ENCODE data around the gene SSBP2.
"Not testable (repeated sequence)": the region's sequence is repeated elsewhere in the genome, so short reads cannot be mapped to it uniquely, and the experiment has no call there.

Gene SSBP2

DNA sequence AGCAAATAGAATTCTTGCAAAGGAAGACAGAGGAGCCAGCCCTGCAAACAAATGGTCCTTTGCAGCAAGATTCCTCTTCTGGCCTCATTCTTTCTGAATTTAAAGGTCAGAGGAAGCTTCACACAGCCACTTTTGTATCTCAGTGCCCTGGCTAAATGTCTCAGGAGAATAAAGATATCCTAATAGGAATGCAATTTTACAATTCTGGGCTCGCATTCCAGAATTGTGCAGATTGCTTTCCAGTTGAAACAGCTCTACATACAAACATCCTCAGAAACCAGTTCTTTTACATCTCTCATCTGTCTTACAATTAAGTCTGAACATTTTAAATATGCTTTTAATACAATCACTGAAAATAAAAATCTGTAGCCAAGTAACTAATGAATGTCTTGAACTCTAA, 342.4 kb downstream of the SSBP2 start:
- DNase-seq (ENCODE audit: low spot score), result no peak
- TF ChIP-seq, protein P1, sequence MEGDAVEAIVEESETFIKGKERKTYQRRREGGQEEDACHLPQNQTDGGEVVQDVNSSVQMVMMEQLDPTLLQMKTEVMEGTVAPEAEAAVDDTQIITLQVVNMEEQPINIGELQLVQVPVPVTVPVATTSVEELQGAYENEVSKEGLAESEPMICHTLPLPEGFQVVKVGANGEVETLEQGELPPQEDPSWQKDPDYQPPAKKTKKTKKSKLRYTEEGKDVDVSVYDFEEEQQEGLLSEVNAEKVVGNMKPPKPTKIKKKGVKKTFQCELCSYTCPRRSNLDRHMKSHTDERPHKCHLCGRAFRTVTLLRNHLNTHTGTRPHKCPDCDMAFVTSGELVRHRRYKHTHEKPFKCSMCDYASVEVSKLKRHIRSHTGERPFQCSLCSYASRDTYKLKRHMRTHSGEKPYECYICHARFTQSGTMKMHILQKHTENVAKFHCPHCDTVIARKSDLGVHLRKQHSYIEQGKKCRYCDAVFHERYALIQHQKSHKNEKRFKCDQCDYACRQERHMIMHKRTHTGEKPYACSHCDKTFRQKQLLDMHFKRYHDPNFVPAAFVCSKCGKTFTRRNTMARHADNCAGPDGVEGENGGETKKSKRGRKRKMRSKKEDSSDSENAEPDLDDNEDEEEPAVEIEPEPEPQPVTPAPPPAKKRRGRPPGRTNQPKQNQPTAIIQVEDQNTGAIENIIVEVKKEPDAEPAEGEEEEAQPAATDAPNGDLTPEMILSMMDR (IDR thresholded peaks at IDR 0.05; ENCODE audit: extremely low read depth, insufficient read depth, missing control alignments), result no peak
- in situ Hi-C loops (cut with MboI; ENCODE audit: low pct_unique_long_range_greater_than_20kb, low sequenced_read_pairs, unreplicated experiment), result no loop called here

DNA sequence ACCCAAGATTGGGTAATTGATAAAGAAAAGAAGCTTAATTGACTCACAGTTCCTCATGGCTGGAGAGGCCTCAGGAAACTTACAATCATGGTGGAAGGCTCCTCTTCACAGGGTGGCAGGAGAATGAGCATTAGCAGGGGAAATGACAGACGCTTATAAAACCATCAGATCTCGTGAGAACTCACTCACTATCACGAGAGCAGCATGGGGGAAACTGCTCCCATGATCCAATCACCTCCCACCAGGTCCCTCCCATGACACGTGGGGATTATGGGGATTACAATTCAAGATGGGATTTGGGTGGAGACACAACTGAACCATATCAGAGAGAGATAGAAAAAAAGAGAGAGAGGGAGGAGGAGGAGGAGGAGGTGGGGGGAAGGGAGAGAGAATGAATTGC, 343.1 kb downstream of the SSBP2 start:
- DNase-seq (ENCODE audit: low spot score); in situ Hi-C loops (cut with MboI; ENCODE audit: low pct_unique_long_range_greater_than_20kb, low sequenced_read_pairs, unreplicated experiment): not testable (repeated sequence)

DNA sequence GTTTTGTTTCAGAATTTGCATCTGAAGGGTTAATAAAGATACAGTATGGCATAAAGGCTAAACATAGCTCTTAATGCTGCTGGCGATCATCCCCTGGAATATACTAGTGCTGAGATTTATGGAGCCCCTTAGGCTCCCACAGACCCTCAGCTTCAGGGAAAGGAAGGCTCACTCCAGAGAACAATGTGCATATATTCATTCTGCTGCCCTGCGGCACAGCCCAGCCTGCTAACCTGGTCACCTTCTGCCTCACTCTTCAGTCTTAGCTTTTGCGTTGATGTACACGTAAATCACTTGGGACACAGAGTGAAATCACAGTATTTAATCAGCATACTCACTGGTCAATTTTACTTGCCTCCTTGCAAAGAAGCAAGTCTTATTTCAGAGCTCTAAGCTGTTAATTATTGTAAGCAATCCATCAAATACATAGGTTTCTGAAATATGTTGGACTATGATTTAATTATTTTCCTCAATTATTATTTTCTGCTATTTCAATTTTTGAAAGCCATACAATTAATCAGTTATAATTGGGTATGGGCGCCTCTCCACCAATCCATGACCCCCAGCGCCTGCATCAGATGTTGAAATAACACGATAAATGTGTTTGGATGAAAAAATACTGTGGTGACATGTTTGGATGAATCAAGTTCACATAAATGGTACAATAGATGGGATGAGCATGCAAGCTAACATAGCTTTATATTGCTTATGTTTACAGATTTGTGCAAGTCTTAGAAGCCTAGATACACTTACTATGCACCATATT, 345.6 kb downstream of the SSBP2 start:
- DNase-seq (ENCODE audit: low spot score), result no peak
- in situ Hi-C loops (cut with MboI; ENCODE audit: low pct_unique_long_range_greater_than_20kb, low sequenced_read_pairs, unreplicated experiment), result no loop called here
- TF ChIP-seq, protein P1 (IDR thresholded peaks at IDR 0.05; ENCODE audit: extremely low read depth, insufficient read depth, missing control alignments), result no peak

DNA sequence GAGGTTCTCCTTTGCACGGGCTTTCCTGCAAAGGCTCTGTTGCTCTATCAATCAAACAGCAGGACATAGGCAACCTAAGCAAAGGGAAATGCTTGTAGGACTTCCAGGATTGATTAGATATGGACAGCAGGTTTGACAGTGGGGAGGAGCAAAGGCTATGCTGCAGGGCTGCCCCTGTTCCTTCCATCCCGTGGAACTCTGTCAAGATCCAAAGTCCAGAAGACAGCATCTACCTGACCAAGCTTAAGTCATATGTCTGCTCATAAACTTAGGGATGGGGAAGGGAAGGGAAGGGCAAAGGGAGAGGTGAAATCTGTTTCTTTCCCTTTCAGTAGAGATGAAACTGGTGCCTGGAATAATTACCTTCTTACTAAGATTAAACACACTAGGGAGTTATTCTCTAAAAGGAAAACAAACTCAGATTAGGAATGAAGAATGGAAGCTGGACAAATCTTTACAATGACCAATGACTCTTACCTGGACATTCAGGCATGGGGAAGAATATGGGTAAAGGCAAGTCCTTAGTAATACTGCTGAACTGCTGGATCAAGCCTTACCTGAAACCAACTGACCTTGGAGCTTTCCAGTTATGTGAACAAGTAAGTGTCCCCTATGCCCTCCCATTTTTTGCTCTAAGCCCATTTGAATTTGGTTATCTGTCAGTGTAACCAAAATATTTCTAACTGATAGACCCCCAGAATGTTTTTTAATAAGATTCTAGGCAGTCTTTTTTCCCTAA, 348.5 kb downstream of the SSBP2 start:
- in situ Hi-C loops (cut with MboI; ENCODE audit: low pct_unique_long_range_greater_than_20kb, low sequenced_read_pairs, unreplicated experiment), result no loop called here
- TF ChIP-seq, protein P1 (IDR thresholded peaks at IDR 0.05; ENCODE audit: extremely low read depth, insufficient read depth, missing control alignments), result no peak
- no peak for DNase-seq (ENCODE audit: low spot score)

DNA sequence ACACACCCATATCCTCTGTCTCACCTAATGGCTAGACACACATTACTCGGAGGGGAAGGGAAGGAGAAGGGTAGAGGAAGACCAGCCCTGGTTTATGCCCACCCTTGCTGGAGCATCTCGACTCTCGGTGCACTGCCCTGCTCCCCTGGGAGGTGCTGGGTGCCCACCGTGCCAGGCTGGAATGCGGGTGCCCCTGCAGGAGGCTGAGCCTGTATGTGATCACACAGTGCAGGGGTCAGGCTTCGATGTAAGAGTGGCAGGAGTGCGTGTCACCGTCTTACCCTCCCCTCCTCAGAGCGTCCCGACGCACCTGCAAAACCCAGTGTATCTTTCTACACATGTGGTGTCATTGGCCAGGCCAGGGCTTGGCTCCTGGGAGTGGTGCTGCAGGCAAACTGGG, 349.6 kb downstream of the SSBP2 start:
- in situ Hi-C loops (cut with MboI; ENCODE audit: low pct_unique_long_range_greater_than_20kb, low sequenced_read_pairs, unreplicated experiment), result no loop called here
- TF ChIP-seq, protein P1 (IDR thresholded peaks at IDR 0.05; ENCODE audit: extremely low read depth, insufficient read depth, missing control alignments), result no peak
- DNase-seq (ENCODE audit: low spot score), result no peak

DNA sequence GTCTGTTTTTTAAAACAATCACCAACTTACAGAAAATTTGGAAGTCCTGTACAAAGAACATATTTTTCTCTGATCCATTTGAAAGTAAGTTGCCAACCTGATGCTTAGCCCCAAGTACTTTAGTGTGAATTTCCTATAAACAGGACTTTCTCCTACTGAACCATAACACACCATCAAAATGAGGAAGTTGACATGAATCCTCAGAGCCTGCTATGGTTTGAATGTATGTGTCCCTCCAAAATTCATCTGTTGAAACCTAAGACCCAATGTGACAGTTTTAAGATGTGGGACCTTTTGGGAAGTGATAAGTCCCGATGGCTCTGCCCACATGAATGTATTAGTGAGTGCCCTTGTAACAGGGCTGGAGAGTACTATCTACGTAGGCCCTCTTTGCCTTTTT, 350.5 kb downstream of the SSBP2 start:
- TF ChIP-seq, protein P1 (IDR thresholded peaks at IDR 0.05; ENCODE audit: extremely low read depth, insufficient read depth, missing control alignments), result no peak
- no peak for DNase-seq (ENCODE audit: low spot score)
- in situ Hi-C loops (cut with MboI; ENCODE audit: low pct_unique_long_range_greater_than_20kb, low sequenced_read_pairs, unreplicated experiment), result no loop called here

DNA sequence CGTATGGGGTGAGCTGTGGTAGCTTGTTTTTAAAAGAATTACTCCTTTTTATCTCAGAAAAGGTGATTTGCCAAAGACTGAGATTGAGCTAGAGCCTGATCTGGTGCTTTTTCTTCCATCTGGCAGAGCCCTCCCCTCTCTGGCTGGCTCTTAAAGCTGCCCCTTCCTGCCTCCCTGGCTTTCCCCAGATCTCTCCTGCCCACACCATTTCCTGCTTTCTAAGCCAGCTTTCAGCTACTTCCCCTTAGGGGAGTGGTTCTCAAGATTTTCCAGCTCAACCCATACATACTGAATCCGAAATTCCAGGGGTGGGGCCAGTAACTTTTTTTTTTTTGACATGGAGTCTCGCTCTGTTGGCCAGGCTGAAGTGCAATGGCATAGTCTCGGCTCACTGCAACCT, 352.2 kb downstream of the SSBP2 start:
- in situ Hi-C loops (cut with MboI; ENCODE audit: low pct_unique_long_range_greater_than_20kb, low sequenced_read_pairs, unreplicated experiment), result no loop called here
- TF ChIP-seq, protein P1 (IDR thresholded peaks at IDR 0.05; ENCODE audit: extremely low read depth, insufficient read depth, missing control alignments), result no peak

More for the DNA sequence above, 352.2 kb downstream of the SSBP2 start:
- DNase-seq (ENCODE audit: low spot score), result no peak
